Measurements from ENCODE around the gene PPP1R1C.
A peak's percentile ranks its signal among the peaks of the same experiment; 100 is the strongest.

PPP1R1C gene

DNA sequence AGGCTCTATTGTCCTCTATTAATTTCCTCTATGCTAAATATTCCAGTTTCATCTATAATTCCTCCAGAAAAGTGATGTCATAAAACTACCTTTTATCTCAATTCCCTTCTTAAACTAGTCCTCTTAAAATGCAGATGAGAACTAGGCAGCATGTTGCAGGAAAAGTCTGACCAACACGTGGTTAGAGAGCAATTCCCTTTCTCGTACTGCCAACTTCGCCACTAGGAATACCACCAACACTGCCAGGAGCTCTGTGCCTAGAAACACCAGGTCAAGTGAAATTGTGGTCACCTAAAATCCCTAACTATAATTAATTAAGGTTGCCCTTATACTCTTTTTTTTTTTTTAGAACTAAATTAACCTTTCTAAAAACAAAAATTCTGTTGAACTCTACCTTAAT, 127.7 kb downstream of the PPP1R1C start:
- DNase-seq (ENCODE audit: low spot score) = no peak

DNA sequence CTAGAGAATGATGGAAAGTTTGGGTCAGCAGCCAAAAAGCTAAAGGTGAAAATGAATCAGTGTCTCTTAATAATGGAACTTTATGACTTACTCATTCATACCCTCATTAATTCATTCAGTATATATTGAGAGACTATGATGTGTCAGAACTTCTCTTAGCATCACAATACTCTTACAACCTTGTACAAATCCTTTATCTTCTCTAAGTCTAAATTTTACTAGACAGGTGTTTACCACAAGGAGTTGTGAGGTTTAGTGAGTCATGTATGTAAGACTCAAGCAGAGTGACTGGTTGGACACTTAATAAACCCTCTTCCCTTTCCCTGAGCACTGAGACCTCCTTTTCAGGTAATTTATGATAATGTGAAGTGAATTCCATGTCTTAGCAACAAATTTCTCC, 129.6 kb downstream of the PPP1R1C start:
- DNase-seq (ENCODE audit: low spot score) = no peak

DNA sequence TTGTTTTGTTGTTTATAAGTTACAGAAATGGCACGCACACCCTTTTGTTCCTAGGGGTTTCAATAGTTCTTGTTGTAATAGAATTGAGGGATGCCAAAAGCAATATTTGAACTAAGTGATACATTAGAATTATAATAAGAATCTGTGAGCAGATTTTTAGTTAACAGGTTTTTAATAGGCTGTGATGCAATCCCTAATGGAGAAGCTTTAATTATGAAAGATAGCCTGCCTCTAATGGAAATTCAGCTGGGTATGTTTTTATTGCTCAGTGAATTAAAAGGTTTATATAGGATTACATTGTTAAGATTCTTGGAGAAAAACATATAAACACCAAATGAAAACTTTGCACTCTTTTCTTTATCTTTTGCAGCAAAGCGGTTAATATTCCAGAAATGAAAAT, 131.1 kb downstream of the PPP1R1C start:
- no peak for DNase-seq (ENCODE audit: low spot score)

DNA sequence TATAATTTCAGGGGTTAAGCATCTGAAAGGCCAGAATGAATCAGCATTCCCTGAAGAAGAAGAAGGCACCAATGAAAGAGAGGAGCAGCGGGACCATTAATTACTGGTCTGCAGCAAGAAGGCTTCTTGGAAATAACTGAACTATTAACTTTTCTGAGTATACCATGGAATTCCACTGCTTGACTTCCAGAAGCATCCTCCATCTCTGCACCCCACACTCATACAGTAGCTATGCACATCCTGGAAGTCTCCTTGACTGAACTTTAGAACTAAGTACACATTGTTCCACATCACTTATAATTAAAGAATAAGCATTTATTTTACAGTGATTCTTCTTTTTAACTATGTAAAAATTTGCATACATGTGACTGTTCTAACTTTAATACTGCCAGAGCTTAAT, 131.5 kb downstream of the PPP1R1C start:
- DNase-seq (ENCODE audit: low spot score) = no peak

- no peak for DNase-seq (ENCODE audit: low spot score)
Observed at GRCh38 chr2:182128821-182129707, 143.4 kb downstream of the PPP1R1C start.

DNA sequence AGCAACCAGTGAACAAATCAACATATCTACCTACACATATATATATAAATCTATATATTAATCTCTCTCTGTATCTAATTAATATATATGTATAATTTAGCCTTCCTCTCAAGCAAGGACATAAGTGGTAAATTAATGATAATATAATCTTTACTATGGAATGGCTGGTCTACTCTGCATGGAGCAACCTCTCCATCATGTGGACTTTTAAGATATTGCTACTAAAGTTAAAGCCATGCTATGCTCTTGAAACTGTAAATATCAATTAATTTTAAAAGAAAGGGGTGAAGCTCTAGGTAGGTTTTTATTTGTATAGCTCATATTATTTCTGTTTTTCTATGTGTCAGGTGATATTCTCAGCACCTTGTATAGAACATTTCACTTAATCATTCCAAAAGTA, 147.0 kb downstream of the PPP1R1C start:
- no peak for DNase-seq (ENCODE audit: low spot score)

DNA sequence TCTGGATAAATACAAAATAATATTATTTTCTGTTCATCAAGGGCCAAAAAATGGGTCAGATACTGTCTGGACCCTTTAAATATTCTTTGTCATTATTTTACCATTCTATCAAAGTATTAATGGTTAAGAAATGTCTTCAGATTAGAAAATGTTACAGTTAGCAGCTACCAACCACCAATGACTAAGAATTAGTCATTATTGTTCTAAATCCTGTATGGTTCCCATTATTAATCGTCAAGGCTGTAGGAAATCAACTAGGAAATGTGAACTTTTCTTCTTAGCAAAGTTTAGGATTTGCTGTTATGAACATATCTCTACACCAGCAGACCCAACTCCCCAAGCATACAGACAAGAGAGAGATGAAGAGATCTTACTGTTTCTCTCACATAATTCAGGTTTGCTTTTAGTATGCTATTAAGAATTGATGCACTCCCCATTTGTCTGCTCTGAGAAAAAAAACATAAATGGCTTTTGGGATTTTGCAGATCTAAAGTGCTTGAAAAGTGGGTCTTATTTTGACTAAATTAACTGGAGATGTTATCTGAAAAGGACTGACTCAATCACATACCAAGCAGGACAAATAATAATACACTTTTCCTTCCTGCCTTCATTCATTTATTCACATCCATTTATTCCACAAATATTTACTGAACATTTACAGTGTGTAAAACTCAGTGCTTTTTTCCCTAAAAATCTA, 147.7 kb downstream of the PPP1R1C start:
- DNase-seq (ENCODE audit: low spot score) = no peak

DNA sequence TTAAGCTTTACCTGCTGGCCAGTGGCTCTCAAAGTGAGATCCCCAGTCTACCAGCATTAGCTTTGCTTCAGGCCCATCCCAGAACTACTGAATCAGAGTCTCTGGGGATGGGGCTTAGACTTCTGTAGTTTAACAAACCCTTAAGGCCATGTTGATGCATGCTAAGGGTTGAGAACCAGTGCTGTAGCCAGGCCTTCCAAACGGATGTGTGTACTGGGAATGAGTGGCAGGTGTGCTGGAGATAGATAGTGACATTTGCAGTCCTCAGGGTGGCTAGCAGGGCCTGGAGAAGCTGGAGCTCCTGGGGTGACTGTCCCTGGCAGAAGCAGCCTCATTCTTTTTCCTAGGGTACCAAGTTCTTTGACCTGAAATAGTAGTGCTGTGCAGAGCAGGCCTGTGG, 148.5 kb downstream of the PPP1R1C start:
- DNase-seq (ENCODE audit: low spot score) = no peak

DNA sequence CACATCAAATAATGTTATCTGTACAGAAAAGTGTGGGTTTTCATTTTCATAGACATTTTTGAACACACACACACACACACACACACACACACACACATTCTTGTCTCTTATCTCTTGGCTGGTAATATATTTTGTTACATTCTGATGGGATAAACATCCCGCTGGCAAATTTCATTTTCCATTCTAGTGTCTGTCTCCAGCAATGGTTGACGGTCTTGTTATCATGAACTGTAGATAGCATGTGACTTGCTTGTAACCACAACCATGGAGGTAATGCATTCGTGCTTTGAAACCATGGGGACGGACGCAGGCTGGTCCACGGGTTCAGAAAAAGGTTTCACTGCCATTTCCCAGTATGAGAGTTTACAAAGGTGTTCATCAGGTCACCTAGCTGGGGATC, 156.4 kb downstream of the PPP1R1C start:
- DNase-seq (ENCODE audit: low spot score) = no peak

DNA sequence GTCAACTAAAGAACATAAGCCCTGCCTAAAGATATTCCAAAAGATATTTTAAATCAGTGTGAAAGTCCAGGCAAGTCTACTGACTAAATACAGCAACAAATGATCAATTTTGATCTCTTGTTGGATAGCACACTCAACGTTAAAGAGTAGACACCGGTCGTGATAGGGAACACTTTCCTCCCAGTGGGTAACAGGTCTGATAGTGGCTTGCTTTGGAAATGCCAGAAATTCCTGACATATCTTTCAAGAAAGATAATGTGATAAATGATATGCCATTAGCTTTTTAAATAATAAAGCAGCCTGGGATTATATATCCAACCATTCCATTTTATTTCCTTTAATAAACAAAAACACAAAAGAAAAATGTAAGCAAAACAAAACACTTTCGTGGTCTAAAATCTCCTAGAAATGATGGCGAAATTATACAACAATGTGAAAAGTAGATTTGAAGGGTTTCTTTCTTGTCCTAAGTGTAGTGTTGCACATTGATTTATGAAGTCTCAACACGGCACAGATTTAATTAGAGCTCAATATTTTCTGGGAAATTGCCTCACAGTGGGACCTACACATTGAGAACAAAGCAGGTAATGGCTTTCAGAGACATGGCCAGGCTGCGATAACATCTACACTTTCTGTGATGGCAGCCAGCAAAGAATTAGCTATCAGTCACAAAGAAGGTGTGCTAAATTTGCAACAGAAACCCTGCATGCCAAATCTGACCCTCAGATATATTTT, 158.6 kb downstream of the PPP1R1C start:
- no peak for DNase-seq (ENCODE audit: low spot score)

DNA sequence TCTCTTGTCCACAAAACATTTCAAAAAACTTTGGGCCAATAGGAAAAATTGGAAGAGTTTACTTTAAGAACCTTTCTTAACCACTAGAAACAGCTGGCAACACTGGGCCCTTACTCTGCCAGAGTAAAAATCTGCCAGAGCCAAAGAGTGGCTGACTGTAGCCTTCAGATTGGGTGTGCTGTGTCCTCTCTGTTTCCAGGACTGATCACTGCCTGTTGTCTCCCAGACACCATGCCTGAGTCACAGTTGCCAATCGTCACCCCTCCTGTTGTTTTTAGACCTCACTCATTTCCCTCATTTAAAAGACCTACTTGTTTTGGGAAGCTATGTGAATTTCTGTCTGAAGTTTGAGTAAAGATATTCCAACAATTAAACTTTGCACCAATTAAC, 159.1 kb downstream of the PPP1R1C start:
- DNase-seq (ENCODE audit: low spot score) = peak; percentile 4

DNA sequence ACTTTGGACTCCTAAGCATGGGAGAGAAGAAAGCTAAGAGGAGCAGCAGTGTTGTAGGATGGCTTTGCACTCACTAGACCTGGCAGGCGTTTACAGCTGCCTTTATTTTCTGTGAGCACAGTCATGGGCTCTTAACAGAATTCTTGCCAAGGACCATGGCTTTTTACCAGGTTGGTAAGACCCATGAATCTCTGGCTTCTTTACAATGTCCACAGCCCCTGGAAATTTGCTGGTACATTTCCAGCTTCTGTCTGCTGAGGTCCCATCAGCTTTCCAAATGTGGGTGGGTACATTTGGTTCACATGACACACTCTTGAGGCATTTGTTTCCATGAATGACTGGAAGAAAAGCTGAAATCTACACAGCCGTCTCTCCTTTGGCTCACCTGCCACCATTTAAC, 162.7 kb downstream of the PPP1R1C start:
- DNase-seq (ENCODE audit: low spot score) = peak; percentile 7

- no peak for DNase-seq (ENCODE audit: low spot score)
Observed at GRCh38 chr2:182163878-182164277, 178.2 kb downstream of the PPP1R1C start.

- DNase-seq (ENCODE audit: low spot score) = no peak
Observed at GRCh38 chr2:182164686-182165085, 179.0 kb downstream of the PPP1R1C start.

- no peak for DNase-seq (ENCODE audit: low spot score)
Observed at GRCh38 chr2:182165202-182165601, 179.5 kb downstream of the PPP1R1C start.

GRCh38 chr2:182166406-182166805, 180.8 kb downstream of the PPP1R1C start:
- no peak for DNase-seq (ENCODE audit: low spot score)

GRCh38 chr2:182166841-182167240, 181.2 kb downstream of the PPP1R1C start:
- DNase-seq (ENCODE audit: low spot score) = no peak
